CD4-positive, alpha-beta T cell treated with Interleukin-10 for 1 hour (primary cell): Measurements from ENCODE around the gene GARS1.
"Not testable (repeated sequence)": the region's sequence is repeated elsewhere in the genome, so short reads cannot be mapped to it uniquely, and the experiment has no call there.

Experiments
- DNase-seq: peaks from one replicate; pipeline ENCODE4 v3.0.0-alpha.2; 2020

Gene GARS1

GRCh38 chr7:30575910-30576309, 18.8 kb upstream of the GARS1 start:
- DNase-seq: no peak

DNA sequence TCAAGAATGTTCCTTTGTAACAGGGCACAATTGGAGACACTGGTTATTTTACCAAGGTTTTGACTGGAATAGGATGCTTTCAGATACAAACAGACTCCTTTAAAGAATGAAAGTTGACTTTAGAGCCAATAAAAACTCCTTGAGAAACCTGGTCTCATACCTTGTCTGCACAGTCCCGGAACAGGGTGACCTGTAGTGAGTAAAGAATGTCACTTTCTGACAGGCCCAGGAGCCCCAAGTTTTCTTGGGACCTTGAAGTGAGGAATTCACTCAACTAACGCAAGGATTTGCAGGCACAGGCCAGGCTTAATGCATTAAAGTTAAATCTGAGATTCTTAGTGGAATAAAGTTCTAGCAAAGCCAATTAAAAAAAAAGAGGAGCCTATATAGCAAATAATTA, 11.5 kb upstream of the GARS1 start:
- DNase-seq: no peak

DNA sequence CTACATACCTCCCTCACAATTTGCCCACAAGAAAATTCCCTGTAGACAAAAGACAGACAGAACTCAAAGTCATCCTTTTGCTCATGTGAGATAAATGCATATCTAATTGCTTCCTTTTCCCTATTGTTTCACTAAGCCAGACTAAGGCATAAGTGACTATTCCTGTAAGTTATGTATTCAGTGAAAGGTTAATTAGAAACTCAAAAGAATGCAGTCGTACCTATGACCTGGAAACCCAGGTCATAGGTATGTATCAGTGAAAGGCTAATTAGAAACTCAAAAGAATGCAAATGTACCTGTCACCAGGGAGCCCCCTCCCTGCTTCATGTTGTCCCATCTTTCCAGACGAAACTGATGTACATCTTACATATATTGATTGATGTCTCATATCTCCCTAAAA, 10.3 kb upstream of the GARS1 start:
- DNase-seq: no peak

DNA sequence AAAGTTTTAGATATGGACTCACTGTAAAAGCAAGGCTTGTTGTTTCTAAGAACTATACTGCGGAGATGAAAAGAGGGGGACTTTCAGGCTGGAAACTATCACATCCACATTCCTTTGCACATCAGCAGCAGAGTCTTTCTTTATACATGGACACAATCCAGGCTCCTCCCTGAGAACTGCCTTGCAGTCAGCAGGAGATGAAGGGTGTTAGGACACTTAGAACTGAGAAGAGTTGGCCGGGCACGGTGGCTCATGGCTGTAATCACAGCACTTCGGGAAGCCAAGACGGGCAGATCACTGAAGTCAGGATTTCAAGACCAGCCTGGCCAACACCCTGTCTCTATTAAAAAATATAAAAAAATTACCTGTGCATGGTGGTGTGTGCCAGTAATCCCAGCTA, 9.7 kb upstream of the GARS1 start:
- DNase-seq: no peak

DNA sequence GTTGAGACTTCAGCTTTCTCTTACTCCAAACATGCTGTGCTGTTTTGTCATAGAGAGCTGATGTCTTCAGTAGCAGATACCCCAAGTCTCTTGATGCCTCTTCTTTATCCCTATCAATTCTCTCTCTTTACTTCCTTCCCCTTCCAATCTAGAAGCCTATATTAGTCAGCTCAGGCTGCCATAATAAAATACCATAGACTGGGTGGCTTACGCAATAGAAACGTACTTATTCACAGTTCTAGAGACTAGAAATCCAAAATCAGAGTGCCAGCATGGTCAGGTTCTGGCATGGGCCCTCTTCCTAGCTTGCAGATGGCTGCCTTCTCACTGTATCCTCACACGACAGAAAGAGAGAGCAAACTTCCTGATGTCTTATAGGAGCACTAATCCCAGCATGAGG, 9.0 kb upstream of the GARS1 start:
- DNase-seq: no peak

DNA sequence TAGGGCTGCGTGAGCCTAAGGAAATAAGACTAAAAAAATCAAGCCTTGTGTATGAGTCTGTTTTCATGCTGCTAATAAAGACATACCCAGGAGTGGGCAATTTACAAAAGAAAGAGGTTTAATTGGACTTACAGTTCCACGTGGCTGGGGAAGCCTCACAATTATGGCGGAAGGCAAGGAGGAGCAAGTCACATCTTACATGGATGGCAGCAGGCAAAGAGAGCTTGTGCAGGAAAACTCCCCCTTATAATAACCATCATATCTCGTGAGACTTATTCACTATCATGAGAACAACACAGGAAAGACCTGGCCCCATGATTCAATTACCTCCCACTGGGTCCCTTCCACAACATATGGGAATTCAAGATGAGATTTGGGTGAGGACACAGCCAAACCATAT, 7.1 kb upstream of the GARS1 start:
- DNase-seq: not testable (repeated sequence)

GRCh38 chr7:30589111-30589510, 5.6 kb upstream of the GARS1 start:
- DNase-seq: no peak

DNA sequence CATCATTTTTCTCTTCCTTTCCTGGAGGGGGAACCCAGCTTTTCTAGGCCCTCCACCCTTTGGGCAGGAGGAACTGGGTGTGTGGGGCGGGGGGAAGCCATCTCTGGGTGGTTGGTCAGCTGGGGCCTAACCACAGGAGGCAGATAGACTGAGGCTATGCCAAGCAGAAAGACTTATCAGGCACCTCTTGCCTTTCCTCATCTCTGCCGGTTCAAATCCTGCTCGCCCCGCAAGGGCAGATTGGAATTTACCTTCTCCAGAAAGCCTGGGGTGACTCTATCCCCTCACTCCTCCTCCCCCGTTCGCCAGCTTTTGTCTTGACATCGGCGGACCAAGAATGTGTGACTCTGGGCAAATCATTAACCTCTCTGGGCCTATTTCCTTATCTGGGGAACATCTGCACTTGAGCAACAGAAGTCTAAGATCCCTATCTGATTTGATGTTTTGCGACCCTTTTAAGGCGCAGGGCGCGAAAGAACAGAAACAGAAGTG, 584 bp upstream of the GARS1 start:
- DNase-seq: no peak

GRCh38 chr7:30595436-30596013, 847 bp downstream of the GARS1 start:
- peak; percentile 14 for DNase-seq

DNA sequence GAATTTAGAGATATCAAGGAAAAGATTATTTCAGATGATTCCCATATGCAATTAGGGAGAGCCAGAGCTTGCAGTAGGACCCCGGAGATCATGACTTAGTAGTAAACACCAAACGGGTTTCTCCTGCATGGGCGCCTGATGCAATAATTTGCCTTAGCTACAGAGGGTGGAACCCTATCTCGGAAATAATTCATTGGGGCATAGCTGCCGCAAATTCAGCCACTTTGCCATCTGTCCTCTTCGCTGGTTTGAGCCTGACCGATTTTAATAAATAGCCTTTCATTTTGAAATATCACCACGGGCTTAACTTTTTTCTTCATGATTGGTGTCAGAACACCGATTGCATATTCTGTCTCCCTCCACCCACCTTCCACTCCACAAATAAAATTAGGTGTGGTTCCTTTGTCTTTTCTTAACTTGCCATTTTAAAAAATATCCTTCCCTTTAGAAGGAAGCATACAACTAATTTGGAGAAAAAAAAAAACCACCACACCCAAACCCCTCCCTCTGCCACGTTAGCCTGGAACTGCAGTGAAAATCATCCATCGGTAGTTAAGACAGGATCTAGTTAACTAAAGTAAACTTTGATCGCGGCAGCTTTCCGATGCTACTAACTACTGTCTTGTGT, 1.4 kb downstream of the GARS1 start:
- peak; percentile 15 for DNase-seq

- no peak for DNase-seq
These were observed 2.0 kb downstream of the GARS1 start for GRCh38 chr7:30596721-30597120.

- DNase-seq: no peak
These were observed 3.6 kb downstream of the GARS1 start for GRCh38 chr7:30598121-30598876.

DNA sequence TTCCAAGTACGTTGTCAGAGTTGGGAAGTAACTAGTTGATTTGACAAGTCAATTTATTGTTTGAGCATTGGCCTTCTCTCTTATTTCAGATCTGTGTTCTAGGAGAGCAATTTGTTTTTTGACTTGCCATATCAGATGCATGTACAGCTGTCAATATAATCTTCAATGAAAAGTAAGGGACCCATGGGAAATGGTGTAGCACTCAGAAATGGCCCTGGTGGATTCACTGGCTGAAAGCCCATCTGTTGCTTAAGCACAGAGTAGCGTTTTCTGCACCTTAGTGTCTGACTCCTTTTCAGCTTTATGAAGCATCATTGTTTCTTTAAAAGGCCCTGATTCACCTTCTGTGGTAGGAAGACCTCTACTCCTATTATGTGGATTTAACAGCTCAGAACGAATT, 10.2 kb downstream of the GARS1 start:
- DNase-seq: no peak

DNA sequence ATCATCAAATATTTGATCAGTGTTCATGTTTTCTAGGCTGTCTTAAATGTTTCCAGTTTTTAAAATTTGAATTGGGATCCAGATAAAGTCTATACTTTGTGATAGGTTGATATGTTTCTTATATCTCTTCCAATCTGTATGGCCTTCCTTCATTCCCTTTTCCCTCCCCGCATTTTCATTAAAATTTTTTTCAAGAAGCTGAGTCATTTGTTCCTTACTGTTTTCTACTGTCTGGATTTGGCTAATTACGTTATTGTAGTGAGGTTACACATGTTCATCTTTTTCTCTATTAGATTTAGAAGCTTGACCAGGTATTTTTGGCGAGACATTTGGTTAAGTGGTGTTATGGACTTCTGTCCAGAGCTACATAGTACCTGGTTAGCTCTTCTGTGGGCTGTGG, 11.2 kb downstream of the GARS1 start:
- no peak for DNase-seq

- no peak for DNase-seq
These were observed 18.1 kb downstream of the GARS1 start for GRCh38 chr7:30612658-30613265.

- DNase-seq: no peak
These were observed 19.0 kb downstream of the GARS1 start for GRCh38 chr7:30613366-30614325.

GRCh38 chr7:30616318-30616717, 21.6 kb downstream of the GARS1 start:
- DNase-seq: no peak

- no peak for DNase-seq
These were observed 22.7 kb downstream of the GARS1 start for GRCh38 chr7:30617359-30617758.

- no peak for DNase-seq
These were observed 23.5 kb downstream of the GARS1 start for GRCh38 chr7:30618080-30618676.

GRCh38 chr7:30618961-30619360, 24.3 kb downstream of the GARS1 start:
- DNase-seq: no peak

GRCh38 chr7:30625283-30625682, 30.6 kb downstream of the GARS1 start:
- no peak for DNase-seq

- DNase-seq: no peak
These were observed 32.3 kb downstream of the GARS1 start for GRCh38 chr7:30627026-30627425.
